PC-9 (cell line): ENCODE data around the gene GBP4. TPM values are rescaled to one million over a fixed set of nuclear protein-coding genes. Genes with fewer than 3 reads are reported as not detected.

Experiments used
- BruUV-seq: library from RNA; stranded (reverse); fragments of 400-500 nt; replicated peaks from 2 replicates; lab custom pipeline; 2021; lab: Mats Ljungman, UMichigan
- CTCF ChIA-PET: fragments of 300-600 bp; sonication (Branson Sonifier 250); formaldehyde crosslinking; loops from one replicate; lab custom pipeline; 2022; ENCODE audit warnings: antibody characterized with exemption; lab: Charles Lee
- POLR2A ChIA-PET: fragments of 300-600 bp; sonication (Branson Sonifier 250); formaldehyde crosslinking; loops from one replicate; lab custom pipeline; 2022; ENCODE audit warnings: antibody characterized with exemption; ENCODE audit not compliant: unreplicated experiment; lab: Charles Lee
- DNase-seq, 2 experiments: peaks; one replicate each; pipeline versions ENCODE4 v3.0.0 to v3.0.0-alpha.2; 2015 to 2022; ENCODE audit warnings: mixed read lengths in 1 of 2
- H2AFZ ChIP-seq: fragments of 200-600 bp; sonication (generic); 2 replicates; pipeline ENCODE4 v1.8.1; 2017; ENCODE audit warnings: antibody characterized with exemption
- H3F3A ChIP-seq: fragments of 200-600 bp; sonication (generic); 2 replicates; pipeline ENCODE4 v1.8.1; 2017; ENCODE audit warnings: antibody characterized with exemption, mild to moderate bottlenecking, low read depth; ENCODE audit not compliant: insufficient read depth
- H3K27ac ChIP-seq: fragments of 200-600 bp; sonication (generic); 2 replicates; pipeline ENCODE4 v1.6.1; 2016; ENCODE audit warnings: mixed run types
- H3K27me3 ChIP-seq: fragments of 200-600 bp; sonication (generic); 2 replicates; pipeline ENCODE4 v1.6.1; 2016; ENCODE audit warnings: low read depth, mixed run types; ENCODE audit not compliant: insufficient read depth
- H3K36me3 ChIP-seq: fragments of 200-600 bp; sonication (generic); 2 replicates; pipeline ENCODE4 v1.6.1; 2016; ENCODE audit warnings: low read depth, mixed run types
- H3K4me1 ChIP-seq: fragments of 200-600 bp; sonication (generic); replicated peaks from 2 replicates; pipeline ENCODE4 v1.6.1; 2016; ENCODE audit warnings: mixed run types; ENCODE audit not compliant: insufficient read depth
- H3K4me2 ChIP-seq: fragments of 200-600 bp; sonication (generic); 2 replicates; pipeline ENCODE4 v1.6.1; 2017; ENCODE audit warnings: mixed run types
- H3K4me3 ChIP-seq: fragments of 200-600 bp; sonication (generic); 2 replicates; pipeline ENCODE4 v1.6.1; 2016; ENCODE audit warnings: mixed run types
- H3K79me2 ChIP-seq: fragments of 200-600 bp; sonication (generic); 2 replicates; pipeline ENCODE4 v1.6.1; 2017; ENCODE audit warnings: low read depth, mixed run types
- H3K9me2 ChIP-seq: fragments of 200-600 bp; sonication (generic); 2 replicates; pipeline ENCODE4 v1.8.1; 2017; ENCODE audit warnings: mild to moderate bottlenecking; ENCODE audit not compliant: insufficient read depth
- H3K9me3 ChIP-seq: fragments of 200-600 bp; sonication (generic); 2 replicates; pipeline ENCODE4 v1.8.1; 2016; ENCODE audit warnings: low read depth; ENCODE audit not compliant: insufficient read depth
- H4K20me1 ChIP-seq: fragments of 200-600 bp; sonication (generic); 2 replicates; pipeline ENCODE4 v1.8.1; 2017; ENCODE audit not compliant: insufficient read depth
- EZH2 ChIP-seq: fragments of 200-600 bp; sonication (generic); IDR thresholded peaks from 2 replicates; pipeline ENCODE4 v1.8.0; 2017; ENCODE audit warnings: antibody characterized with exemption, low read depth
- intact Hi-C: fragments of 100-400 bp; cut with micrococcal nuclease; formaldehyde crosslinking; loops from one replicate; pipeline ENCODE4 v1.10.0; 2022; ENCODE audit not compliant: unreplicated experiment
- total RNA-seq: library from RNA; stranded (reverse); gene quantifications from 2 replicates; pipeline ENCODE4 v1.2.3, GENCODE V29; 2021
- TF ChIP-seq, protein P1 (sequence below): fragments of 200-600 bp; sonication (generic); conservative IDR thresholded peaks from 2 replicates; pipeline ENCODE4 v1.6.1; 2017; ENCODE audit warnings: mixed run types, antibody characterized with exemption, mild to moderate bottlenecking, moderate library complexity

GBP4 gene
- total RNA-seq, 1 experiment from 2014 or later: 0.83 TPM

DNA sequence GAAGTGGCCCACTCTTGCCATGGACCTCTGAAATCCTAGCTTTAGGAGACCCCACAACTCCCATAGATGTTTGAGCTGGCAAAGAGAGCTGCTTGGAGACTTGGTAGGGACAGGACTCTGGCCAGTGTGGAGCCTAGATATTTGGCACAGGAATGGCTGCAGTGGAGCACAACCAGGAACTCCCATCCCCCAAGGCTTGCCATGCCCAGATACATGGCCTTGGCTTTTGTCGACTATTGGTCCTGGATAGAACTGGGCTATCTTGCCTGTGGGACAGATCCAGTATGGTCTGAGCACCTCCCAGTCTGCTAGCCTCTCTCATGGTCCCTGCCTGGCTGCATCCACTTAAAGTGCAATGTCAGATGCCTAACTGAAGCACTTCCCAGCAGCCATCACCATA, 65.0 kb downstream of the GBP4 start:
- no peaks in the 10 kb centered on the region for H3F3A ChIP-seq
- H3K9me2 ChIP-seq: no peaks in the 10 kb centered on the region
- H3K9me3 ChIP-seq: no peaks in the 10 kb centered on the region
- H3K27me3 ChIP-seq: no peaks in the 10 kb centered on the region
- H3K4me1 ChIP-seq: no peaks in the 10 kb centered on the region
- BruUV-seq: no TSS peak
- POLR2A ChIA-PET: no interaction called here
- H3K79me2 ChIP-seq: no peaks in the 10 kb centered on the region
- H3K4me2 ChIP-seq: no peak overlapping the region
- intact Hi-C loops: no loop called here
- DNase-seq: no peak
- H3K4me3 ChIP-seq: no peak overlapping the region
- no peaks in the 10 kb centered on the region for H3K36me3 ChIP-seq
- no peaks in the 10 kb centered on the region for H4K20me1 ChIP-seq
- TF ChIP-seq EZH2: no peak
- TF ChIP-seq, protein P1, sequence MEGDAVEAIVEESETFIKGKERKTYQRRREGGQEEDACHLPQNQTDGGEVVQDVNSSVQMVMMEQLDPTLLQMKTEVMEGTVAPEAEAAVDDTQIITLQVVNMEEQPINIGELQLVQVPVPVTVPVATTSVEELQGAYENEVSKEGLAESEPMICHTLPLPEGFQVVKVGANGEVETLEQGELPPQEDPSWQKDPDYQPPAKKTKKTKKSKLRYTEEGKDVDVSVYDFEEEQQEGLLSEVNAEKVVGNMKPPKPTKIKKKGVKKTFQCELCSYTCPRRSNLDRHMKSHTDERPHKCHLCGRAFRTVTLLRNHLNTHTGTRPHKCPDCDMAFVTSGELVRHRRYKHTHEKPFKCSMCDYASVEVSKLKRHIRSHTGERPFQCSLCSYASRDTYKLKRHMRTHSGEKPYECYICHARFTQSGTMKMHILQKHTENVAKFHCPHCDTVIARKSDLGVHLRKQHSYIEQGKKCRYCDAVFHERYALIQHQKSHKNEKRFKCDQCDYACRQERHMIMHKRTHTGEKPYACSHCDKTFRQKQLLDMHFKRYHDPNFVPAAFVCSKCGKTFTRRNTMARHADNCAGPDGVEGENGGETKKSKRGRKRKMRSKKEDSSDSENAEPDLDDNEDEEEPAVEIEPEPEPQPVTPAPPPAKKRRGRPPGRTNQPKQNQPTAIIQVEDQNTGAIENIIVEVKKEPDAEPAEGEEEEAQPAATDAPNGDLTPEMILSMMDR: no peak
- CTCF ChIA-PET: no interaction called here
- no peak overlapping the region for H3K27ac ChIP-seq
- H2AFZ ChIP-seq: no peak overlapping the region

Other genes with a start within 250 kb of the GBP4 start
- gene KYAT3, start 206.3 kb downstream of the GBP4 start, total RNA-seq: 13.6 and 16.6 TPM in 2 replicates
- 8.2 and 9.7 TPM in 2 replicates for gene RBMXL1, start 206.3 kb downstream of the GBP4 start, total RNA-seq
- 17.7 and 22.6 TPM in 2 replicates for gene GBP3, start 176.1 kb downstream of the GBP4 start, total RNA-seq
- 6.0 and 7.3 TPM in 2 replicates for gene GBP1, start 133.7 kb downstream of the GBP4 start, total RNA-seq
- gene GBP2, start 72.8 kb downstream of the GBP4 start, total RNA-seq: 7.0 and 9.6 TPM in 2 replicates
- not detected in 2 replicates for gene GBP7, start 22.9 kb downstream of the GBP4 start, total RNA-seq
- not detected in 2 replicates for gene GBP5, start 73.9 kb upstream of the GBP4 start, total RNA-seq
- 2.0 and 2.2 TPM in 2 replicates for gene GBP6, start 165.1 kb upstream of the GBP4 start, total RNA-seq